ENCODE measurements around the gene SLC25A29. TPM values are rescaled to one million over a fixed set of nuclear protein-coding genes. Genes with fewer than 3 reads are reported as not detected.

Gene SLC25A29
- total RNA-seq, 1 experiment from 2014 or later = 33.9 TPM

DNA sequence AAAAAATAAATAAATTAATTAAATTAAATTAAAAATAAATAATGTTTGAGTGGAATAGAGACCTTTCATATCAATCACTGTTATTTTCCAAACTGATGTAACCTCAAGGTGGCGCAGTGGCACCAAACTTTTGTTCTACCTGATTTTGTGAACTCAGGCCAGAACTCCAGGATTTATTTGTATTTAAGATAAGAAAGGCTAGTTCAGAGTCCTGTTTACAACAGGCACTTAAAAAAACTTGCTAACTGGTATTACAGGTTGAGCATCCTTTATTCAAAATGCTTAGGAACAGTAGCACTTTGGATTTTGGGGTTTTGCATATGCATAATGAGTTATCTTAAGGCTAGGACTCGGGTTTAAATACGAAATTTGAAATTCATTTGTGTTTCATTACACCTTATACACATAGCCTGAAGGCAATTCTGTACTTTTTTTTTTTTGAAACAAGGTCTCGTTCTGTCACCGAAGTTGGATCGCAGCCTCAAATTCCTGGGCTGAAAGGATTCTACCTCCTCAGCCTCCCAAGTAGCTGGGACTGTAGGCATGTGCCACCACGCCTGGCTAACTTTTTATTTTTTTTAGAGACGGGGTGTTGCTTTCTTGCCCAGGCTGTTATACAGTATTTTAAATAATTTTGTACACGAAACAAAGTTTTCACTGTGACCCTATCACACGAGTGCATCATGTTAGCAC is 34.9 kb downstream of the SLC25A29 start:
- H3K27ac Mint-ChIP-seq (ENCODE audit: low read depth, unreplicated experiment) = no peak overlapping the region
- ChIA-PET CTCF (interaction anchor here (0.6 to 3.1 kb wide), 9 partner anchors 11 to 1344 kb away, joined by 3 to 14 read pairs (median 4); no protein-coding TSS in a partner anchor), POLR2A (interaction anchor here (1.1 to 1.9 kb wide), 2 partner anchors 11 to 12 kb away, joined by 4 to 5 read pairs; no protein-coding TSS in a partner anchor)
- H3K36me3 Mint-ChIP-seq (ENCODE audit: insufficient read depth, unreplicated experiment) = peaks cover 4% of the 10 kb centered on the region
- DNase-seq (ENCODE audit: unreplicated experiment) = peak; percentile 55
- no peaks in the 10 kb centered on the region for H3K9me3 Mint-ChIP-seq (ENCODE audit: unreplicated experiment)
- intact Hi-C loops (cut with micrococcal nuclease) = loop anchor here (2.0 kb wide), 1 partner anchor 105 kb away; the partner anchor contains the start of gene WDR25
- TF ChIP-seq CTCF (IDR thresholded peaks at IDR 0.05; ENCODE audit: unreplicated experiment) = peak; percentile 40
- H3K4me1 Mint-ChIP-seq (ENCODE audit: insufficient read depth, unreplicated experiment) = peaks cover 17% of the 10 kb centered on the region
- H3K4me3 Mint-ChIP-seq (ENCODE audit: unreplicated experiment) = no peak overlapping the region
- BruUV-seq (replicated peaks) = no TSS peak
- no peaks in the 10 kb centered on the region for H3K27me3 Mint-ChIP-seq (ENCODE audit: insufficient read depth, unreplicated experiment)

DNA sequence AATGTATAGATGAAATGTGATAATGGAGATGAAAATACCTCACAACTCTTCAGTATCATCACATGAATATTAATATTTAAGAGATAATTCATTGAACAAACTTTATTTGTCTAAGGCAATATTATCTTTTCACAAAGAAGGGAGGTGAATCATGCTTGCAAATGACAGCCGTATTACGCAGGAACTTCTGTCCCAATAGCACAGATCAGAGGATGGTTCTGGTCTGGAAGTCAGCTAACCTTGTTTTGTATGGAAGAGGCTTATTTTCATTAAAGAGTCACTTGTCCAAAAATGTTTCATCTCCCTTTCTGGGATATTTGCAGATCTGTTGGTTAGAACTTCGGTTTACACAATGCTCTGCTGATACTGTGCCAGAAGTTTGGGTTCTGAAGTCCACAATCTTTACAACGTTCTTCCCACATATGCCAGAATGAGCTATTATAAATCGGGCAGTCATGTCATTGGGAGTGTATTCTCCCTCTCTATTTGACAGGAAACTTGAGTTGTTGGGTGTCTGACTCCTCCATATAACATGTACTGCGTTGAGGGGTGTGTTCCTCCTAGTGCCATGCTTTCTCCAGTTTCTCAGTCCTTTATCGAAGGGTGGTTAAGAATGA is 37.5 kb downstream of the SLC25A29 start:
- no peak for DNase-seq (ENCODE audit: unreplicated experiment)
- Mint-ChIP-seq H3K27ac (ENCODE audit: low read depth, unreplicated experiment) (no peak overlapping the region), H3K4me1 (ENCODE audit: insufficient read depth, unreplicated experiment) (peaks cover 23% of the 10 kb centered on the region), H3K9me3 (ENCODE audit: unreplicated experiment) (no peaks in the 10 kb centered on the region), H3K27me3 (ENCODE audit: insufficient read depth, unreplicated experiment) (no peaks in the 10 kb centered on the region), H3K4me3 (ENCODE audit: unreplicated experiment) (no peak overlapping the region), H3K36me3 (ENCODE audit: insufficient read depth, unreplicated experiment) (peaks cover 21% of the 10 kb centered on the region)
- BruUV-seq (replicated peaks) = no TSS peak
- ChIA-PET POLR2A (interaction anchor here (1.0 kb wide), 1 partner anchor 15 kb away, joined by 3 read pairs; no protein-coding TSS in a partner anchor), CTCF (interaction anchor here (0.6 to 1.4 kb wide), 3 partner anchors 9 to 115 kb away, joined by 3 to 5 read pairs (median 4); no protein-coding TSS in a partner anchor)
- no peak for TF ChIP-seq CTCF (IDR thresholded peaks at IDR 0.05; ENCODE audit: unreplicated experiment)
- intact Hi-C loops (cut with micrococcal nuclease) = no loop called here

GRCh38 chr14:100267990-100268389 is 38.3 kb downstream of the SLC25A29 start:
- Mint-ChIP-seq H3K4me1 (ENCODE audit: insufficient read depth, unreplicated experiment) (peaks cover 23% of the 10 kb centered on the region), H3K27ac (ENCODE audit: low read depth, unreplicated experiment) (no peak overlapping the region), H3K36me3 (ENCODE audit: insufficient read depth, unreplicated experiment) (peaks cover 24% of the 10 kb centered on the region), H3K27me3 (ENCODE audit: insufficient read depth, unreplicated experiment) (no peaks in the 10 kb centered on the region), H3K9me3 (ENCODE audit: unreplicated experiment) (no peaks in the 10 kb centered on the region), H3K4me3 (ENCODE audit: unreplicated experiment) (no peak overlapping the region)
- TF ChIP-seq CTCF (IDR thresholded peaks at IDR 0.05; ENCODE audit: unreplicated experiment) = no peak
- DNase-seq (ENCODE audit: unreplicated experiment) = no peak
- intact Hi-C loops (cut with micrococcal nuclease) = no loop called here
- ChIA-PET CTCF (interaction anchor here (1.3 kb wide), 1 partner anchor 116 kb away, joined by 5 read pairs; no protein-coding TSS in a partner anchor), POLR2A (no interaction called here)
- no TSS peak for BruUV-seq (replicated peaks)

- no peak for DNase-seq (ENCODE audit: unreplicated experiment)
- Mint-ChIP-seq H3K27me3 (ENCODE audit: insufficient read depth, unreplicated experiment) (no peaks in the 10 kb centered on the region), H3K4me3 (ENCODE audit: unreplicated experiment) (no peak overlapping the region), H3K36me3 (ENCODE audit: insufficient read depth, unreplicated experiment) (peaks cover 28% of the 10 kb centered on the region), H3K27ac (ENCODE audit: low read depth, unreplicated experiment) (no peak overlapping the region), H3K4me1 (ENCODE audit: insufficient read depth, unreplicated experiment) (peaks cover 26% of the 10 kb centered on the region), H3K9me3 (ENCODE audit: unreplicated experiment) (no peaks in the 10 kb centered on the region)
- CTCF ChIA-PET = interaction anchor here (0.6 to 0.8 kb wide), 3 partner anchors 58 to 182 kb away, joined by 3 to 4 read pairs (median 3); no protein-coding TSS in a partner anchor
- no peak for TF ChIP-seq CTCF (IDR thresholded peaks at IDR 0.05; ENCODE audit: unreplicated experiment)
- POLR2A ChIA-PET = no interaction called here
- no TSS peak for BruUV-seq (replicated peaks)
- intact Hi-C loops (cut with micrococcal nuclease) = no loop called here
Observed at GRCh38 chr14:100263141-100263540, 43.1 kb downstream of the SLC25A29 start.
